Measurements from ENCODE around the gene PKLR. TPM values are rescaled to one million over a fixed set of nuclear protein-coding genes. Genes with fewer than 3 reads are reported as not detected.

PKLR gene
- total and polyA plus RNA-seq, 2 donors (not counting 3 experiments of a cell fraction or from before 2014, with no cell fraction given): not detected

- Histone ChIP-seq H3K4me3 (replicated peaks in 1 of 3; ENCODE audit: insufficient read depth in 1 of 3, low read depth in 1 of 3, low read length in 3 of 3) (peak within 1 kb of the TSS; percentile 29 to 77 (median 57)), H3K9me1 (replicated peaks; ENCODE audit: control insufficient read depth, extremely low read depth, insufficient read depth, low read length) (no peaks in the 10 kb centered on the region), H3K4me1 (ENCODE audit: control insufficient read depth, extremely low read depth, insufficient read depth, low read length) (peaks cover 27% of the 10 kb centered on the region), H3K27ac (ENCODE audit: insufficient read depth, low read depth, low read length) (peak within 1 kb of the TSS; percentile 66), H3K36me3 (ENCODE audit: control insufficient read depth in 2 of 2, extremely low read depth in 1 of 2, insufficient read depth in 2 of 2, low read length in 2 of 2) (peaks cover 3 to 11% of the 10 kb centered on the region in 2 experiments), H3K9me3 (replicated peaks; ENCODE audit: control insufficient read depth, insufficient read depth, low read length) (no peaks in the 10 kb centered on the region), H3K4me2 (ENCODE audit: insufficient read depth, low read length) (peak within 1 kb of the TSS; percentile 76), H3K79me2 (ENCODE audit: control insufficient read depth, insufficient read depth, low read length) (peaks cover 12% of the 10 kb centered on the region), H4K20me1 (replicated peaks; ENCODE audit: control insufficient read depth, extremely low read depth, insufficient read depth, low read length) (no peaks in the 10 kb centered on the region), H2AFZ (ENCODE audit: low read depth, low read length) (peak within 1 kb of the TSS; percentile 80), H3K9ac (replicated peaks; ENCODE audit: extremely low read depth, insufficient read depth, low read length) (peak within 1 kb of the TSS; percentile 77), H3K27me3 (ENCODE audit: control insufficient read depth in 2 of 2, insufficient read depth in 2 of 2, low read length in 2 of 2) (no peaks in the 10 kb centered on the region)
- TF ChIP-seq, protein P1, sequence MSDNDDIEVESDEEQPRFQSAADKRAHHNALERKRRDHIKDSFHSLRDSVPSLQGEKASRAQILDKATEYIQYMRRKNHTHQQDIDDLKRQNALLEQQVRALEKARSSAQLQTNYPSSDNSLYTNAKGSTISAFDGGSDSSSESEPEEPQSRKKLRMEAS (IDR thresholded peaks at IDR 0.05; ENCODE audit: insufficient read depth, insufficient read length): no peak
- peak; percentile 42 for TF ChIP-seq MYC (IDR thresholded peaks at IDR 0.05; ENCODE audit: low read depth, low read length)
- TF ChIP-seq JUN (IDR thresholded peaks at IDR 0.05; ENCODE audit: borderline replicate concordance, insufficient read depth, insufficient read length, low read depth): no peak
- TF ChIP-seq GATA2 (IDR thresholded peaks at IDR 0.05; ENCODE audit: insufficient read depth, insufficient read length, low read depth, low read length): no peak
- peak; percentile 89 for TF ChIP-seq POLR2AphosphoS5 (IDR thresholded peaks at IDR 0.05; ENCODE audit: insufficient read depth, low read depth, low read length)
- TF ChIP-seq EZH2 (IDR thresholded peaks at IDR 0.05; ENCODE audit: borderline replicate concordance, low read depth, low read length, severe bottlenecking): no peak
- peak; percentile 86 for TF ChIP-seq POLR2A (IDR thresholded peaks at IDR 0.05; ENCODE audit: low read depth, low read length)
- TF ChIP-seq FOS (IDR thresholded peaks at IDR 0.05; ENCODE audit: borderline replicate concordance, insufficient read depth, low read length): no peak
- TF ChIP-seq, protein P2, sequence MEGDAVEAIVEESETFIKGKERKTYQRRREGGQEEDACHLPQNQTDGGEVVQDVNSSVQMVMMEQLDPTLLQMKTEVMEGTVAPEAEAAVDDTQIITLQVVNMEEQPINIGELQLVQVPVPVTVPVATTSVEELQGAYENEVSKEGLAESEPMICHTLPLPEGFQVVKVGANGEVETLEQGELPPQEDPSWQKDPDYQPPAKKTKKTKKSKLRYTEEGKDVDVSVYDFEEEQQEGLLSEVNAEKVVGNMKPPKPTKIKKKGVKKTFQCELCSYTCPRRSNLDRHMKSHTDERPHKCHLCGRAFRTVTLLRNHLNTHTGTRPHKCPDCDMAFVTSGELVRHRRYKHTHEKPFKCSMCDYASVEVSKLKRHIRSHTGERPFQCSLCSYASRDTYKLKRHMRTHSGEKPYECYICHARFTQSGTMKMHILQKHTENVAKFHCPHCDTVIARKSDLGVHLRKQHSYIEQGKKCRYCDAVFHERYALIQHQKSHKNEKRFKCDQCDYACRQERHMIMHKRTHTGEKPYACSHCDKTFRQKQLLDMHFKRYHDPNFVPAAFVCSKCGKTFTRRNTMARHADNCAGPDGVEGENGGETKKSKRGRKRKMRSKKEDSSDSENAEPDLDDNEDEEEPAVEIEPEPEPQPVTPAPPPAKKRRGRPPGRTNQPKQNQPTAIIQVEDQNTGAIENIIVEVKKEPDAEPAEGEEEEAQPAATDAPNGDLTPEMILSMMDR (IDR thresholded peaks at IDR 0.05; ENCODE audit: extremely low read depth in 1 of 2, insufficient read depth in 1 of 2, low read depth in 1 of 2, low read length in 2 of 2): no peak
- intact Hi-C loops (cut with micrococcal nuclease): loop anchor here (2.0 to 10.0 kb wide), 2 partner anchors 17 to 309 kb away; partner anchors contain the start of genes ASH1L and CLK2
- POLR2A ChIA-PET: interaction anchor here (0.5 to 0.6 kb wide), 2 partner anchors 9 to 68 kb away, joined by 4 read pairs; no protein-coding TSS in a partner anchor
- CTCF ChIA-PET: interaction anchor here (1.1 kb wide), 1 partner anchor 11 kb away, joined by 5 read pairs; no protein-coding TSS in a partner anchor
- dilution Hi-C loops (cut with MboI; ENCODE audit: extremely low pct_ligation_motif_present, low sequenced_read_pairs): no loop called here
- peak; percentile 96 for FAIRE-seq
- BruUV-seq (replicated peaks): TSS peak; percentile 30
- peak; percentile 90 for DNase-seq (ENCODE audit: low read depth, low spot score)
These were observed 45.8 kb downstream of the PKLR start, which contains the start of gene ENTREP3 for GRCh38 chr1:155255243-155256007. Gene ENTREP3 (minus strand): TSS chr1:155255483. CDS start chr1:155254877, 606 bp downstream.
